Measurements from ENCODE around the gene BCHE.

DNA sequence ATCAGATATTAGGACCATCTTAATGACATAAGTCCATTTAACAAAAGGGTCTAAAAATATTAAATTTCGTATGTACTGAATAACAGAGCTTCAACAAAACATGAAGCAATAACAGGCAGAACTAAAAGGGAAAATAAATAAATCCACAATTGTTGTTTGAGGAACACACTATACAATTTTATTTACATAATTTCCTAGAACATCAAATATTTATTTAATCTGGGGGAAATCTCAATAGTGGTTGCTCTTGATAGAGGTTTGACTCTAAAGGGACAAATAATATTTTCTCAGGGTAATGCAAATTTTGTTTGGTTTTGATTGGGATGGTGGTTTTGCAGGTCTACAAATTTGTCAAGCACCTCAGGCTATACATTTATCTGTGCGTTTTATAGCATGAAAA is 90.3 kb downstream of the BCHE start:
- no peak for TF ChIP-seq CTCF (IDR thresholded peaks at IDR 0.05)
- TF ChIP-seq POLR2A (IDR thresholded peaks at IDR 0.05), result no peak

Measured in heart left ventricle (tissue), 13 donors.